GM12878 (cell line): ENCODE measurements around the gene IL17F. TPM values are rescaled to one million over a fixed set of nuclear protein-coding genes. Genes with fewer than 3 reads are reported as not detected.

Source experiments
- ATAC-seq: fragments of 200-7000 bp; cut with Tn5 transposase; 3 replicates; pipeline ENCODE4 v1.9.1; 2020; ENCODE audit warnings: mild to moderate bottlenecking, moderate library complexity
- BruUV-seq: library from RNA; stranded (reverse); fragments of 400-500 nt; replicated peaks from 2 replicates; lab custom pipeline; 2021; lab: Mats Ljungman, UMichigan
- CTCF ChIA-PET: fragments of 300-600 bp; sonication (Branson Sonifier 250); formaldehyde crosslinking; extraction: SDS; loops from one replicate; lab custom pipeline; 2021; ENCODE audit warnings: inconsistent platforms; lab: Yijun Ruan, JAX
- POLR2A ChIA-PET: fragments of 350-600 bp; formaldehyde crosslinking; extraction: SDS; loops from one replicate; lab custom pipeline; 2021; ENCODE audit warnings: inconsistent platforms; lab: Charles Lee
- RAD21 ChIA-PET: fragments of 300-600 bp; sonication (Branson Sonifier 250); formaldehyde crosslinking; loops from one replicate; lab custom pipeline; 2023; ENCODE audit warnings: antibody characterized with exemption; ENCODE audit not compliant: unreplicated experiment; lab: Charles Lee
- SMC1A ChIA-PET: fragments of 300-600 bp; sonication (Branson Sonifier 250); formaldehyde crosslinking; loops from one replicate; lab custom pipeline; 2023; ENCODE audit not compliant: unreplicated experiment, uncharacterized antibody; lab: Charles Lee
- DNase-seq: peaks from one replicate; pipeline ENCODE4 v3.0.0-alpha.2; 2011; ENCODE audit warnings: low read depth, low spot score
- FAIRE-seq: peaks from 3 replicates; lab custom pipeline; 2011; peaks lifted over from hg19 to GRCh38; lab: Jason Lieb, UNC
- H2AFZ ChIP-seq: 2 replicates; pipeline ENCODE4 v1.6.0; 2011; ENCODE audit warnings: low read depth, low read length, control low read depth; ENCODE audit not compliant: control insufficient read depth
- H3K27ac ChIP-seq: 2 replicates; pipeline ENCODE4 v1.5.1; 2011; ENCODE audit warnings: control low read depth; ENCODE audit not compliant: control insufficient read depth, insufficient read depth
- H3K27me3 ChIP-seq, 2 experiments: replicated peaks in 1 of 2; 2 replicates each; pipeline versions ENCODE4 v1.6.0 to v1.6.1; 2011; ENCODE audit warnings: low read length in 1 of 2; ENCODE audit not compliant: control insufficient read depth in 2 of 2, insufficient read depth in 2 of 2
- H3K36me3 ChIP-seq, 2 experiments: 2 replicates each; pipeline ENCODE4 v1.5.1; 2011; ENCODE audit warnings: low read length in 1 of 2; ENCODE audit not compliant: control insufficient read depth in 2 of 2, insufficient read depth in 2 of 2
- H3K4me1 ChIP-seq: 2 replicates; pipeline ENCODE4 v1.6.1; 2011; ENCODE audit warnings: mild to moderate bottlenecking, low read length, moderate library complexity, mixed read lengths; ENCODE audit not compliant: control insufficient read depth, insufficient read depth
- H3K4me2 ChIP-seq: 2 replicates; pipeline ENCODE4 v1.6.0; 2011; ENCODE audit warnings: control low read depth; ENCODE audit not compliant: control insufficient read depth, insufficient read depth
- H3K4me3 ChIP-seq: fragments of 200-600 bp; sonication (generic); 2 replicates; pipeline ENCODE4 v1.5.1; 2016
- H3K79me2 ChIP-seq: 2 replicates; pipeline ENCODE4 v1.6.0; 2011; ENCODE audit warnings: low read length; ENCODE audit not compliant: control insufficient read depth, insufficient read depth
- H3K9ac ChIP-seq: 2 replicates; pipeline ENCODE4 v1.8.0; 2011; ENCODE audit warnings: low read length, control low read depth, mixed read lengths; ENCODE audit not compliant: control insufficient read depth, insufficient read depth
- H3K9me3 ChIP-seq: replicated peaks from 3 replicates; pipeline ENCODE4 v1.5.1; 2011; ENCODE audit warnings: mild to moderate bottlenecking, low read length; ENCODE audit not compliant: control insufficient read depth, insufficient read depth
- H4K20me1 ChIP-seq: 2 replicates; pipeline ENCODE4 v1.6.0; 2011; ENCODE audit not compliant: control insufficient read depth, insufficient read depth
- ATF7 ChIP-seq: fragments of 450-650 bp; IDR thresholded peaks from 2 replicates; pipeline ENCODE4 v1.6.1; 2016; ENCODE audit warnings: low read depth, mild to moderate bottlenecking
- CBX5 ChIP-seq: sonication (generic); IDR thresholded peaks from 2 replicates; pipeline ENCODE4 v1.6.1; 2016; ENCODE audit warnings: low read depth, moderate library complexity, mild to moderate bottlenecking, inconsistent platforms
- CEBPB ChIP-seq, 2 experiments: fragments of 150-350 bp in 1 of 2; IDR thresholded peaks; 2 replicates each; pipeline ENCODE4 v1.6.1; 2012 to 2014; ENCODE audit warnings: low read depth in 2 of 2, low read length in 2 of 2, borderline replicate concordance in 1 of 2, inconsistent platforms in 1 of 2
- CREB1 ChIP-seq: IDR thresholded peaks from 2 replicates; pipeline ENCODE4 v1.6.1; 2012; ENCODE audit warnings: low read depth, mild to moderate bottlenecking, inconsistent platforms
- CREM ChIP-seq: IDR thresholded peaks from 2 replicates; pipeline ENCODE4 v1.6.1; 2014; ENCODE audit warnings: antibody characterized with exemption, low read depth
- CTCF ChIP-seq, 3 experiments: IDR thresholded peaks in 2 of 3; conservative IDR thresholded peaks in 1 of 3; 2 replicates each; pipeline ENCODE4 v1.5.1; 2011; ENCODE audit warnings: low read depth in 3 of 3, low read length in 3 of 3, mild to moderate bottlenecking in 3 of 3, control low read depth in 2 of 3, moderate library complexity in 2 of 3, inconsistent platforms in 1 of 3, mixed read lengths in 1 of 3; ENCODE audit not compliant: control insufficient read depth in 2 of 3, insufficient read depth in 1 of 3; ENCODE audit errors: extremely low read depth in 1 of 3
- EP300 ChIP-seq, 2 experiments: fragments of 150-350 bp in 1 of 2; IDR thresholded peaks; 2 replicates each; pipeline ENCODE4 v1.6.1; 2011 to 2012; ENCODE audit warnings: low read depth in 2 of 2, low read length in 2 of 2, borderline replicate concordance in 1 of 2, improper control_type of control experiment in 1 of 2, inconsistent platforms in 1 of 2; ENCODE audit not compliant: control insufficient read depth in 1 of 2
- HDAC6 ChIP-seq: fragments of 200-600 bp; sonication (generic); IDR thresholded peaks from one replicate; pipeline ENCODE4 v1.8.0; 2017; ENCODE audit warnings: antibody characterized with exemption; ENCODE audit not compliant: unreplicated experiment
- IKZF1 ChIP-seq: fragments of 450-650 bp; conservative IDR thresholded peaks from 2 replicates; pipeline ENCODE4 v1.6.1; 2017; ENCODE audit warnings: antibody characterized with exemption, mild to moderate bottlenecking
- IKZF2 ChIP-seq, 2 experiments: fragments of 450-650 bp; IDR thresholded peaks; 2 replicates each; pipeline ENCODE4 v1.6.1; 2017; ENCODE audit warnings: mild to moderate bottlenecking in 2 of 2, moderate library complexity in 2 of 2
- KLF5 ChIP-seq: fragments of 450-650 bp; IDR thresholded peaks from 2 replicates; pipeline ENCODE4 v1.6.1; 2014; ENCODE audit warnings: mild to moderate bottlenecking; ENCODE audit not compliant: partially characterized antibody
- RAD21 ChIP-seq: IDR thresholded peaks from 2 replicates; pipeline ENCODE4 v1.6.1; 2011; ENCODE audit warnings: mild to moderate bottlenecking, low read depth, low read length, moderate library complexity; ENCODE audit not compliant: insufficient read depth
- RELB ChIP-seq: fragments of 450-650 bp; IDR thresholded peaks from 2 replicates; pipeline ENCODE4 v1.6.1; 2017; ENCODE audit warnings: low read depth, mild to moderate bottlenecking, moderate library complexity
- SMARCA5 ChIP-seq: fragments of 450-650 bp; IDR thresholded peaks from 2 replicates; pipeline ENCODE4 v1.6.1; 2017; ENCODE audit warnings: mild to moderate bottlenecking
- SMC3 ChIP-seq: IDR thresholded peaks from 2 replicates; pipeline ENCODE4 v1.6.1; 2011; ENCODE audit warnings: low read length, improper control_type of control experiment, borderline replicate concordance
- YY1 ChIP-seq: IDR thresholded peaks from 2 replicates; pipeline ENCODE4 v1.6.1; 2011; ENCODE audit warnings: low read depth, mild to moderate bottlenecking, low read length
- WGBS: methylation state at CpG from one replicate; pipeline ENCODE4 v1.1.6; 2016; ENCODE audit warnings: low lambda C conversion rate; ENCODE audit not compliant: insufficient replicate concordance, insufficient coverage; ENCODE audit errors: missing lambda C conversion rate; 5-methylcytosine and 5-hydroxymethylcytosine counted together
- in situ Hi-C: fragments of 300-500 bp; cut with MboI; formaldehyde crosslinking; loops from 9 replicates; pipeline ENCODE4 v1.14.3; 2018; ENCODE audit warnings: mixed read lengths
- intact Hi-C: fragments of 100-400 bp; cut with micrococcal nuclease; formaldehyde crosslinking; loops from one replicate; pipeline ENCODE4 v1.14.2; 2022; ENCODE audit not compliant: unreplicated experiment
- polyA plus RNA-seq, 11 experiments: library from polyadenylated mRNA; depleted of rRNA in 4 of 11; unstranded in 6 of 11; stranded (reverse) in 5 of 11; fragments of >200 nt; fragmentation: Nextera tagmentation in 4 of 11; fragmentation: Illumina TruSeq in 1 of 11; extraction: Ambion mirVana in 4 of 11; extraction: Trizol in 1 of 11; gene quantifications; 1 replicate in 1 of 11; 2 replicates in 10 of 11; pipeline versions ENCODE4 v1.2.1 to v1.2.3, GENCODE V29; 2011 to 2016; ENCODE audit warnings: inconsistent platforms in 2 of 11, missing spikeins in 2 of 11, low read depth in 1 of 11
- total RNA-seq, 4 experiments: library from RNA; depleted of rRNA in 3 of 4; stranded (reverse); fragments of >200 nt in 3 of 4; fragmentation: Illumina TruSeq in 1 of 4; extraction: Trizol in 1 of 4; gene quantifications; 2 replicates each; pipeline versions ENCODE4 v1.2.1 to v1.2.3, GENCODE V29; 2013 to 2021
- TF ChIP-seq, protein P1 (sequence below): IDR thresholded peaks from 2 replicates; pipeline ENCODE4 v1.6.1; 2012; ENCODE audit warnings: low read length, inconsistent platforms

Gene IL17F
- total and polyA plus RNA-seq, 10 of the 15 experiments (the other 5 are each of a cell fraction or from before 2014, with no cell fraction given) = 0.20 TPM; not detected in 9

- Histone ChIP-seq H3K27ac (no peak overlapping the region), H2AFZ (peak overlapping the region; percentile 92), H3K9me3 (no peaks in the 10 kb centered on the region), H3K4me1 (peaks cover 8% of the 10 kb centered on the region; the same call in 1 of the 2 replicates), H3K9ac (no peak overlapping the region), H3K36me3 (peaks cover 4 to 9% of the 10 kb centered on the region in 2 experiments), H3K79me2 (peaks cover 27% of the 10 kb centered on the region), H3K4me3 (no peak overlapping the region), H3K27me3 (no peaks in the 10 kb centered on the region), H3K4me2 (peak overlapping the region; percentile 21), H4K20me1 (no peaks in the 10 kb centered on the region)
- ChIA-PET CTCF (interaction anchor here (1.0 to 14.5 kb wide), 25 partner anchors 8 to 379 kb away, joined by 3 to 441 read pairs (median 18); partner anchors contain the start of genes EFHC1 and PAQR8), SMC1A (interaction anchor here (0.7 to 12.1 kb wide), 32 partner anchors 7 to 381 kb away, joined by 3 to 358 read pairs (median 6); partner anchors contain the start of genes EFHC1 and PAQR8), RAD21 (interaction anchor here (0.6 to 9.0 kb wide), 18 partner anchors 10 to 378 kb away, joined by 3 to 224 read pairs (median 15); partner anchors contain the start of genes EFHC1 and PAQR8), POLR2A (interaction anchor here (1.1 to 5.5 kb wide), 13 partner anchors 10 to 376 kb away, joined by 4 to 79 read pairs (median 9); partner anchors contain the start of genes EFHC1 and PAQR8)
- in situ Hi-C loops (loop anchor here (10.0 kb wide), 1 partner anchor 288 kb away; the partner anchor contains the start of gene TRAM2), intact Hi-C loops (loop anchor here (1.0 to 10.0 kb wide), 4 partner anchors 102 to 708 kb away; partner anchors contain the start of gene GSTA4)
- DNase-seq (no peak), ATAC-seq (peak; percentile 8; the same call in 2 of the 3 replicates), FAIRE-seq (peak; percentile 44)
- WGBS = 0% methylated on average over 2 of the region's 2 CpGs
- no TSS peak for BruUV-seq
- TF ChIP-seq, protein P1, sequence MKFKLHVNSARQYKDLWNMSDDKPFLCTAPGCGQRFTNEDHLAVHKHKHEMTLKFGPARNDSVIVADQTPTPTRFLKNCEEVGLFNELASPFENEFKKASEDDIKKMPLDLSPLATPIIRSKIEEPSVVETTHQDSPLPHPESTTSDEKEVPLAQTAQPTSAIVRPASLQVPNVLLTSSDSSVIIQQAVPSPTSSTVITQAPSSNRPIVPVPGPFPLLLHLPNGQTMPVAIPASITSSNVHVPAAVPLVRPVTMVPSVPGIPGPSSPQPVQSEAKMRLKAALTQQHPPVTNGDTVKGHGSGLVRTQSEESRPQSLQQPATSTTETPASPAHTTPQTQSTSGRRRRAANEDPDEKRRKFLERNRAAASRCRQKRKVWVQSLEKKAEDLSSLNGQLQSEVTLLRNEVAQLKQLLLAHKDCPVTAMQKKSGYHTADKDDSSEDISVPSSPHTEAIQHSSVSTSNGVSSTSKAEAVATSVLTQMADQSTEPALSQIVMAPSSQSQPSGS = 0 out of 2 replicates have a peak, but pooled peaks have one; percentile 27
- TF ChIP-seq CBX5 (no peak), IKZF2 (IDR thresholded peaks at IDR 0.05) (peak; percentile 52 to 54; a peak in 3 of 4 replicates), CEBPB (IDR thresholded peaks at IDR 0.05; ENCODE audit: borderline replicate concordance in 1 of 2, low read depth in 2 of 2, low read length in 2 of 2) (0 out of 4 replicates have a peak, but pooled peaks of 1 of the 2 experiments have one; percentile 24), ATF7 (0 out of 2 replicates have a peak, but pooled peaks have one; percentile 48), HDAC6 (no peak), RELB (peak; percentile 62; the same call in 1 of the 2 replicates), YY1 (peak; percentile 53; the same call in 1 of the 2 replicates), CREM (peak; percentile 22; the same call in 1 of the 2 replicates), IKZF1 (0 out of 2 replicates have a peak, but pooled peaks have one; percentile 26), KLF5 (peak; percentile 53), CTCF (IDR thresholded peaks at IDR 0.05 in 2 of 3, conservative IDR thresholded peaks at IDR 0.05 in 1 of 3; ENCODE audit: control insufficient read depth in 2 of 3, extremely low read depth in 1 of 3, insufficient read depth in 1 of 3, low read depth in 3 of 3, low read length in 3 of 3) (peak; percentile 67 to 72 (median 69)), RAD21 (peak; percentile 93), EP300 (IDR thresholded peaks at IDR 0.05; ENCODE audit: borderline replicate concordance in 1 of 2, control insufficient read depth in 1 of 2, low read depth in 2 of 2, low read length in 2 of 2) (no peak), CREB1 (peak; percentile 28; the same call in 1 of the 2 replicates), SMARCA5 (peak; percentile 37; the same call in 1 of the 2 replicates), SMC3 (peak; percentile 65; the same call in 1 of the 2 replicates)
Observed at GRCh38 chr6:52286798-52287432, 42.6 kb upstream of the IL17F start.
